H1 (cell line): ENCODE results near the gene AP3M1. TPM values are rescaled to one million over a fixed set of nuclear protein-coding genes. Genes with fewer than 3 reads are reported as not detected.

Experiments used
- CTCF ChIA-PET: fragments of 300-600 bp; sonication (Branson Sonifier 250); formaldehyde crosslinking; loops from one replicate; lab custom pipeline; 2021; ENCODE audit not compliant: partially characterized antibody; lab: Charles Lee
- POLR2A ChIA-PET: fragments of 300-600 bp; sonication (Branson Sonifier 250); formaldehyde crosslinking; loops from one replicate; lab custom pipeline; 2021; ENCODE audit warnings: inconsistent platforms; ENCODE audit not compliant: partially characterized antibody; lab: Charles Lee
- DNase-seq, 2 experiments: peaks; one replicate each; pipeline versions ENCODE4 v3.0.0 to v3.0.0-alpha.2; 2010 to 2022; ENCODE audit warnings: low spot score in 2 of 2, low read depth in 1 of 2, mixed read lengths in 1 of 2
- FAIRE-seq: peaks from 2 replicates; lab custom pipeline; 2011; peaks lifted over from hg19 to GRCh38; lab: Jason Lieb, UNC
- H2AFZ ChIP-seq: 2 replicates; pipeline ENCODE4 v1.8.1; 2012; ENCODE audit warnings: low read length, inconsistent platforms
- H2AK5ac ChIP-seq: 2 replicates; pipeline ENCODE4 v1.6.1; 2013; ENCODE audit warnings: low read depth, low read length
- H2BK120ac ChIP-seq: replicated peaks from 2 replicates; pipeline ENCODE3; 2013; ENCODE audit warnings: low read depth, low read length, inconsistent platforms
- H2BK12ac ChIP-seq: 2 replicates; pipeline ENCODE4 v1.6.1; 2013; ENCODE audit warnings: low read depth, low read length
- H2BK15ac ChIP-seq: 2 replicates; pipeline ENCODE4 v1.6.1; 2013; ENCODE audit warnings: low read length
- H2BK20ac ChIP-seq: 2 replicates; pipeline ENCODE4 v1.6.1; 2013; ENCODE audit warnings: low read length
- H2BK5ac ChIP-seq: 2 replicates; pipeline ENCODE4 v1.6.1; 2013; ENCODE audit warnings: low read depth, low read length
- H3K14ac ChIP-seq: 2 replicates; pipeline ENCODE4 v1.6.1; 2013; ENCODE audit warnings: inconsistent platforms; ENCODE audit not compliant: insufficient read length
- H3K18ac ChIP-seq: 2 replicates; pipeline ENCODE4 v1.6.1; 2013; ENCODE audit warnings: low read length; ENCODE audit errors: extremely low read depth
- H3K23ac ChIP-seq: 2 replicates; pipeline ENCODE4 v1.6.1; 2013; ENCODE audit warnings: inconsistent platforms; ENCODE audit not compliant: insufficient read length
- H3K23me2 ChIP-seq: 2 replicates; pipeline ENCODE4 v1.6.1; 2013; ENCODE audit warnings: low read depth, low read length
- H3K27ac ChIP-seq: 2 replicates; pipeline ENCODE4 v1.6.1; 2011; ENCODE audit warnings: low read depth, low read length, inconsistent platforms
- H3K27me3 ChIP-seq, 4 experiments: replicated peaks in 1 of 4; 1 replicate in 1 of 4; 2 replicates in 3 of 4; pipeline versions ENCODE4 v1.6.1 to v1.8.1; 2011 to 2013; ENCODE audit warnings: low read length in 3 of 4, mild to moderate bottlenecking in 3 of 4, inconsistent platforms in 2 of 4, mixed read lengths in 2 of 4, moderate library complexity in 1 of 4; ENCODE audit not compliant: control insufficient read depth in 3 of 4, insufficient read depth in 3 of 4; ENCODE audit errors: extremely low read depth in 1 of 4
- H3K36me3 ChIP-seq, 4 experiments: 2 replicates each; pipeline versions ENCODE4 v1.6.1 to v1.8.1; 2011 to 2013; ENCODE audit warnings: mild to moderate bottlenecking in 4 of 4, low read length in 3 of 4, moderate library complexity in 2 of 4, control low read depth in 1 of 4, inconsistent platforms in 1 of 4; ENCODE audit not compliant: insufficient read depth in 4 of 4, control insufficient read depth in 2 of 4
- H3K4ac ChIP-seq: replicated peaks from 2 replicates; pipeline ENCODE3; 2013; ENCODE audit warnings: low read length, low read depth, mixed read lengths, inconsistent platforms; ENCODE audit not compliant: insufficient read length
- H3K4me1 ChIP-seq, 4 experiments: replicated peaks in 1 of 4; 1 replicate in 1 of 4; 2 replicates in 3 of 4; pipeline versions ENCODE4 v1.6.1 to v1.8.1; 2011 to 2013; ENCODE audit warnings: low read length in 3 of 4, inconsistent platforms in 2 of 4, mixed read lengths in 1 of 4; ENCODE audit not compliant: insufficient read depth in 4 of 4, control insufficient read depth in 3 of 4
- H3K4me2 ChIP-seq, 2 experiments: 2 replicates each; pipeline versions ENCODE4 v1.6.1 to v1.8.1; 2011 to 2013; ENCODE audit warnings: low read depth in 2 of 2, low read length in 2 of 2, control low read depth in 1 of 2, inconsistent platforms in 1 of 2, mild to moderate bottlenecking in 1 of 2; ENCODE audit not compliant: insufficient read depth in 1 of 2
- H3K4me3 ChIP-seq, 4 experiments: fragments of 200-600, 300-600 bp in 1 of 4; sonication (generic), shearing (Covaris generic), sonication (Bioruptor Twin) in 1 of 4; 2 replicates each; pipeline versions ENCODE4 v1.5.1 to v1.8.1; 2011 to 2016; ENCODE audit warnings: low read length in 4 of 4, low read depth in 3 of 4, control low read depth in 2 of 4, inconsistent platforms in 2 of 4, mild to moderate bottlenecking in 2 of 4, mixed read lengths in 1 of 4, moderate library complexity in 1 of 4; ENCODE audit not compliant: insufficient read depth in 2 of 4; ENCODE audit errors: extremely low read depth in 1 of 4
- H3K56ac ChIP-seq: replicated peaks from 2 replicates; pipeline ENCODE3; 2013; ENCODE audit warnings: low read depth, mild to moderate bottlenecking, mixed read lengths, low read length, inconsistent platforms; ENCODE audit not compliant: insufficient read length
- H3K79me1 ChIP-seq: 2 replicates; pipeline ENCODE4 v1.6.1; 2013; ENCODE audit warnings: low read depth, low read length, control low read depth
- H3K79me2 ChIP-seq, 2 experiments: 2 replicates each; pipeline versions ENCODE4 v1.6.1 to v1.8.1; 2012 to 2013; ENCODE audit warnings: low read length in 2 of 2, mild to moderate bottlenecking in 2 of 2, inconsistent platforms in 1 of 2; ENCODE audit not compliant: insufficient read depth in 2 of 2, control insufficient read depth in 1 of 2
- H3K9ac ChIP-seq, 4 experiments: replicated peaks in 1 of 4; 1 replicate in 1 of 4; 2 replicates in 3 of 4; pipeline versions ENCODE4 v1.6.1 to v1.8.1; 2011 to 2013; ENCODE audit warnings: low read depth in 3 of 4, low read length in 3 of 4, control low read depth in 2 of 4, mild to moderate bottlenecking in 2 of 4, moderate library complexity in 2 of 4, inconsistent platforms in 1 of 4; ENCODE audit errors: extremely low read depth in 1 of 4
- H3K9me3 ChIP-seq, 2 experiments: 2 replicates each; pipeline versions ENCODE4 v1.6.1 to v1.8.1; 2012 to 2013; ENCODE audit warnings: mild to moderate bottlenecking in 2 of 2, moderate library complexity in 2 of 2, control low read depth in 1 of 2, inconsistent platforms in 1 of 2, low read depth in 1 of 2, low read length in 1 of 2, mixed read lengths in 1 of 2; ENCODE audit not compliant: insufficient read depth in 2 of 2
- H4K20me1 ChIP-seq, 2 experiments: replicated peaks in 1 of 2; 2 replicates each; pipeline versions ENCODE3 to v1.8.1; 2011 to 2013; ENCODE audit warnings: inconsistent platforms in 2 of 2, low read length in 2 of 2, mild to moderate bottlenecking in 1 of 2; ENCODE audit not compliant: insufficient read depth in 2 of 2, control insufficient read depth in 1 of 2
- H4K5ac ChIP-seq: 2 replicates; pipeline ENCODE4 v1.6.1; 2013; ENCODE audit warnings: low read length, low read depth, mixed read lengths, inconsistent platforms; ENCODE audit not compliant: insufficient read length
- H4K8ac ChIP-seq: 2 replicates; pipeline ENCODE4 v1.8.0; 2013; ENCODE audit warnings: mild to moderate bottlenecking, moderate library complexity, low read length, inconsistent platforms; ENCODE audit not compliant: insufficient read depth; ENCODE audit errors: extremely low read depth
- H4K91ac ChIP-seq: replicated peaks from 2 replicates; pipeline ENCODE3; 2013; ENCODE audit warnings: low read length, mixed read lengths, inconsistent platforms; ENCODE audit not compliant: insufficient read length
- ATF3 ChIP-seq: IDR thresholded peaks from 2 replicates; pipeline ENCODE4 v1.6.1; 2011; ENCODE audit warnings: low read depth, mild to moderate bottlenecking, low read length; ENCODE audit not compliant: insufficient read depth
- CBX5 ChIP-seq: fragments of 300-800, 300-1000 bp; sonication (generic); IDR thresholded peaks from 2 replicates; pipeline ENCODE4 v1.7.1; 2016; ENCODE audit warnings: antibody characterized with exemption, low read length, low read depth
- FOSL1 ChIP-seq: IDR thresholded peaks from 2 replicates; pipeline ENCODE4 v1.6.1; 2011; ENCODE audit warnings: mild to moderate bottlenecking, low read depth, low read length, moderate library complexity; ENCODE audit not compliant: insufficient read depth
- HDAC2 ChIP-seq, 2 experiments: fragments of 300-600 bp in 1 of 2; sonication (generic) in 1 of 2; IDR thresholded peaks; 2 replicates each; pipeline ENCODE4 v1.6.1; 2011 to 2012; ENCODE audit warnings: low read depth in 2 of 2, low read length in 2 of 2, mild to moderate bottlenecking in 2 of 2, moderate library complexity in 2 of 2, borderline replicate concordance in 1 of 2, inconsistent platforms in 1 of 2
- HDAC6 ChIP-seq: IDR thresholded peaks from one replicate; pipeline ENCODE4 v1.7.1; 2012; ENCODE audit warnings: low read depth, mild to moderate bottlenecking, inconsistent platforms, low read length, moderate library complexity
- JUND ChIP-seq: IDR thresholded peaks from 2 replicates; pipeline ENCODE4 v1.6.1; 2011; ENCODE audit warnings: mild to moderate bottlenecking, improper control_type of control experiment, low read length
- KDM1A ChIP-seq: fragments of 200-600, 300-600 bp; sonication (generic); IDR thresholded peaks from 2 replicates; pipeline ENCODE4 v1.7.1; 2016; ENCODE audit warnings: mild to moderate bottlenecking, low read length, borderline replicate concordance
- KDM4A ChIP-seq: IDR thresholded peaks from one replicate; pipeline ENCODE4 v1.7.1; 2012; ENCODE audit warnings: low read depth, mild to moderate bottlenecking, moderate library complexity, low read length, inconsistent platforms; ENCODE audit not compliant: severe bottlenecking
- NANOG ChIP-seq: IDR thresholded peaks from 2 replicates; pipeline ENCODE4 v1.6.1; 2011; ENCODE audit warnings: low read length, low read depth, mild to moderate bottlenecking, inconsistent platforms; ENCODE audit not compliant: insufficient read depth, poor library complexity, severe bottlenecking
- RAD21 ChIP-seq, 2 experiments: IDR thresholded peaks in 1 of 2; conservative IDR thresholded peaks in 1 of 2; 2 replicates each; pipeline ENCODE4 v1.6.1; 2011; ENCODE audit warnings: low read depth in 2 of 2, low read length in 2 of 2, improper control_type of control experiment in 1 of 2, inconsistent platforms in 1 of 2, mild to moderate bottlenecking in 1 of 2, moderate library complexity in 1 of 2
- RXRA ChIP-seq: IDR thresholded peaks from 2 replicates; pipeline ENCODE4 v1.6.1; 2011; ENCODE audit warnings: low read depth, mild to moderate bottlenecking, low read length, moderate library complexity; ENCODE audit not compliant: insufficient read depth
- SP2 ChIP-seq: IDR thresholded peaks from 2 replicates; pipeline ENCODE4 v1.6.1; 2012; ENCODE audit warnings: mild to moderate bottlenecking, low read length, inconsistent platforms
- WGBS, 2 experiments: shearing (Covaris generic) in 1 of 2; methylation state at CpG; one replicate each; pipeline versions ENCODE4 v1.1.6 to v1.1.7; 2013 to 2015; ENCODE audit warnings: low lambda C conversion rate in 2 of 2, mixed read lengths in 2 of 2, inconsistent platforms in 1 of 2, low coverage in 1 of 2, missing lambda C conversion rate in 1 of 2; ENCODE audit not compliant: insufficient replicate concordance in 2 of 2, insufficient coverage in 1 of 2, insufficient read length in 1 of 2; ENCODE audit errors: extremely low coverage in 1 of 2, missing lambda C conversion rate in 1 of 2; 5-methylcytosine and 5-hydroxymethylcytosine counted together
- polyA plus RNA-seq, 7 experiments: library from polyadenylated mRNA; depleted of rRNA in 3 of 7; stranded (reverse) in 5 of 7; unstranded in 2 of 7; fragments of >200 nt in 5 of 7; fragments of 200-250 nt in 2 of 7; gene quantifications; 1 replicate in 5 of 7; 2 replicates in 1 of 7; 4 replicates in 1 of 7; pipeline versions ENCODE4 v1.2.1 to v1.2.3, GENCODE V29; 2011 to 2013; ENCODE audit warnings: missing spikeins in 2 of 7, mixed read lengths in 2 of 7
- total RNA-seq: library from RNA; stranded (reverse); fragmentation: NEBNext Ultra II Directional; extraction: Animal tissue kit (Norgen Biotek cat#: 25700); gene quantifications from 2 replicates; pipeline ENCODE4 v1.2.1, GENCODE V29; 2021

AP3M1 gene
- total and polyA plus RNA-seq, 2 of the 8 experiments (the other 6 are each of a cell fraction or from before 2014, with no cell fraction given) = 23.9 to 38.9 TPM

- no peak overlapping the region for H3K4me3 ChIP-seq
- H4K5ac ChIP-seq = no peak overlapping the region
- H3K23me2 ChIP-seq = no peaks in the 10 kb centered on the region; the same call in 1 of the 2 replicates
- H4K8ac ChIP-seq = no peak overlapping the region
- WGBS, 2 experiments = 92% methylated on average over 12 of the region's 12 CpGs; no CpG with 5 or more reads in 1 of the 2 experiments
- peaks cover 60 to 100% (median 95%) of the 10 kb centered on the region in 4 experiments for H3K36me3 ChIP-seq
- H4K91ac ChIP-seq = no peak overlapping the region
- no peak overlapping the region for H3K18ac ChIP-seq
- H2BK5ac ChIP-seq = no peak overlapping the region
- H3K79me1 ChIP-seq = no peaks in the 10 kb centered on the region
- H3K4me2 ChIP-seq = no peak overlapping the region
- no peak overlapping the region for H2AFZ ChIP-seq
- POLR2A ChIA-PET = interaction anchor here (1.8 kb wide), 1 partner anchor 11 kb away, joined by 4 read pairs; no protein-coding TSS in a partner anchor
- H4K20me1 ChIP-seq = peaks cover 4 to 8% of the 10 kb centered on the region in 2 experiments
- no peaks in the 10 kb centered on the region for H3K4me1 ChIP-seq
- H3K9me3 ChIP-seq = no peaks in the 10 kb centered on the region
- no peak overlapping the region for H3K56ac ChIP-seq
- no peak for DNase-seq
- FAIRE-seq = no peak
- no peaks in the 10 kb centered on the region for H3K27me3 ChIP-seq
- H3K23ac ChIP-seq = no peak overlapping the region
- H2BK15ac ChIP-seq = no peak overlapping the region
- H2AK5ac ChIP-seq = no peak overlapping the region
- H2BK120ac ChIP-seq = no peak overlapping the region
- H2BK12ac ChIP-seq = no peak overlapping the region
- 0 out of 4 replicates have a peak, but pooled peaks cover 0 to 3% of the 10 kb centered on the region in 2 experiments for H3K79me2 ChIP-seq
- H3K27ac ChIP-seq = no peak overlapping the region
- CTCF ChIA-PET = interaction anchor here (0.9 kb wide), 1 partner anchor 24 kb away, joined by 3 read pairs; no protein-coding TSS in a partner anchor
- H3K14ac ChIP-seq = no peak overlapping the region
- no peak overlapping the region for H2BK20ac ChIP-seq
- H3K9ac ChIP-seq = no peak overlapping the region
- no peak overlapping the region for H3K4ac ChIP-seq
- no peak for TF ChIP-seq JUND
- TF ChIP-seq HDAC2 (IDR thresholded peaks at IDR 0.05; ENCODE audit: borderline replicate concordance in 1 of 2, low read depth in 2 of 2, low read length in 2 of 2) = no peak
- no peak for TF ChIP-seq HDAC6
- no peak for TF ChIP-seq RAD21 (IDR thresholded peaks at IDR 0.05 in 1 of 2, conservative IDR thresholded peaks at IDR 0.05 in 1 of 2; ENCODE audit: low read depth in 2 of 2, low read length in 2 of 2)
- no peak for TF ChIP-seq FOSL1
- no peak for TF ChIP-seq RXRA
- TF ChIP-seq KDM1A = no peak
- TF ChIP-seq CBX5 = no peak
- TF ChIP-seq ATF3 = no peak
- no peak for TF ChIP-seq NANOG
- no peak for TF ChIP-seq SP2
- TF ChIP-seq KDM4A = no peak
Measured at GRCh38 chr10:74114041-74114448, 36.6 kb downstream of the AP3M1 start.
